Testis (tissue), 2 donors: ENCODE data around the gene YY1.

ENCODE experiments used
- POLR2A ChIP-seq: fragments of 450-650 bp; IDR thresholded peaks from one replicate; pipeline ENCODE4 v1.6.1; 2017; ENCODE audit warnings: antibody characterized with exemption, mild to moderate bottlenecking, moderate library complexity
- TF ChIP-seq, protein P1 (sequence below), 3 experiments: fragments of 450-650 bp in 2 of 3; fragments of 200-600 bp in 1 of 3; sonication (generic) in 1 of 3; IDR thresholded peaks; one replicate each; pipeline ENCODE4 v1.5.1; 2016 to 2019; ENCODE audit warnings: antibody characterized with exemption in 3 of 3, mild to moderate bottlenecking in 2 of 3, moderate library complexity in 1 of 3

DNA sequence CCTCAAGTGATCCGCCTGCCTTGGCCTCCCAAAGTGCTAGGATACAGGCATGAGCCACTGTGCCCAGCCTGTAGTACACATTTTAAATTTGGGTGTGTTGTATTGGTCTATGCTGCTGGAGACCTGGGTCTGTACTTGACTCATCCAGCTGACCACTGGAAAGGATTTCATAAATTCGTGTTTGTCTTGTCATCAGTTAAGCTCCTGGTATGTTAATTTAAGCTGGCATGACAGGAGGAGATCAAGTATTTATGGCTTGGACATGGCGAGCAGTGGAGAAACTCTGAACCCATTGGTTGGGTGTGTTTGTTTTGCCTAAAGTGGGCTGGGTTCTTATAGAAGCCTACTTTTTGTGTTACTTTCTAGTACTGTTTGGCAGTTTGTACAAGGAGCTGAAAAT, 24.2 kb downstream of the YY1 start:
- TF ChIP-seq POLR2A: no peak
- TF ChIP-seq, protein P1, sequence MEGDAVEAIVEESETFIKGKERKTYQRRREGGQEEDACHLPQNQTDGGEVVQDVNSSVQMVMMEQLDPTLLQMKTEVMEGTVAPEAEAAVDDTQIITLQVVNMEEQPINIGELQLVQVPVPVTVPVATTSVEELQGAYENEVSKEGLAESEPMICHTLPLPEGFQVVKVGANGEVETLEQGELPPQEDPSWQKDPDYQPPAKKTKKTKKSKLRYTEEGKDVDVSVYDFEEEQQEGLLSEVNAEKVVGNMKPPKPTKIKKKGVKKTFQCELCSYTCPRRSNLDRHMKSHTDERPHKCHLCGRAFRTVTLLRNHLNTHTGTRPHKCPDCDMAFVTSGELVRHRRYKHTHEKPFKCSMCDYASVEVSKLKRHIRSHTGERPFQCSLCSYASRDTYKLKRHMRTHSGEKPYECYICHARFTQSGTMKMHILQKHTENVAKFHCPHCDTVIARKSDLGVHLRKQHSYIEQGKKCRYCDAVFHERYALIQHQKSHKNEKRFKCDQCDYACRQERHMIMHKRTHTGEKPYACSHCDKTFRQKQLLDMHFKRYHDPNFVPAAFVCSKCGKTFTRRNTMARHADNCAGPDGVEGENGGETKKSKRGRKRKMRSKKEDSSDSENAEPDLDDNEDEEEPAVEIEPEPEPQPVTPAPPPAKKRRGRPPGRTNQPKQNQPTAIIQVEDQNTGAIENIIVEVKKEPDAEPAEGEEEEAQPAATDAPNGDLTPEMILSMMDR (IDR thresholded peaks at IDR 0.05): no peak
